ENCODE data around the gene FLRT1.

The FLRT1 gene

GRCh38 chr11:64006398-64006797 lies 29.3 kb upstream of the FLRT1 start:
- DNase-seq = no peak

DNA sequence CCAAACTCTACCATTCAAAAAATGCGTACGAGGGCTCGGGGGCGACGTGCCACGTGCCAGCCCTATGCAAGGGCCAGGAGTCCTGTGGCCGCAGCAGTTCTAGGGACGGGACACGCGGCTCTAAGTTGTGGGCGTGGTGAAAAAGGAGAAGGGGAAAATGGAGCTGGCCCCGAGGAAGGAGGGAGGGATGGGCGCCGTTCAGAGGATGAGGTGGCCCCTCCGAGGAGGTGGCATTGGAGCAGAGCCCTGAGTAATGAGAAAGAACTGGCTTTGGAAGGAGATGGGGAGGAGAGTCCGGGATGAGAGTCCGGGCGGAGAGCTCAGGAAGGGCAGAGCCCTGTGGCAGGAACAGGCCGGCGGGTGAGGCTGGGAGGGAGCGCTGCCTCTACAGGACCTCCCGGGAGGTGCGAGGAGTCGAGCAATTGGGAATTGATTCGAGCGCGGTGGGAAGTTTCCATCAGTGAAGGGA lies 28.5 kb upstream of the FLRT1 start:
- no peak for DNase-seq

DNA sequence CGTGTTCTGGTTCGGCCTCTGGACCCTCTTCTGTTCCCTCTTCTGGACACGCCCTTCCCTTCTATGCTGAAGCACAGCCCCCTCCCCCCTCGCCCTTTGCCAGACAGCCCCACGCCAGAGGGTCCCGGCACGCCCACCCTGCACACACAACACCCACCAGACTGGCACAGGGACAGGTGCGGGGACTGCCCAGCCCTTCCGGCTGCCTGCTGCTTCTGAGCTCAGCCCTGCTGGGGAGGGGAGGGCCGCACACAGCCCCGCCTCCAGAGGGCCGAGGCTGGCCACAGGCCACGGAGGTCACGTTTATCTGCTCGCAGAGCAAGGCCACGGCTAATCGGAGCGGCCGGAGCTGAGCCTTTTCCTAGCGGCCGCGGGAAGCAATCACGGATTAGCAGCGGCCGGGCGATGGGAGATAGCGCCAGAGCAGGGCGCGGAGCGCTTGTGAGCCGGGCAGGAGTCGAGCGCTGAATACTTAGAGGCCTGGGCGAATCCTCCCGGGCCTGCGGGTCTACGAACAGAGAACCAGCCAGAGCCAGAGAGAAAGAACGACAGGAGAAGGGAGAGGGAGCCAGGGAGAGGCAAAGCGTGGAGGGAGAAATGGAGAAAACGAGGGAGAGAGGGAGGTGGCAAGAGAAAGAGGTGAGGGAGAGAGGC lies 28.0 kb upstream of the FLRT1 start:
- peak; percentile 20 for DNase-seq

GRCh38 chr11:64008283-64008913 lies 27.3 kb upstream of the FLRT1 start:
- no peak for DNase-seq

DNA sequence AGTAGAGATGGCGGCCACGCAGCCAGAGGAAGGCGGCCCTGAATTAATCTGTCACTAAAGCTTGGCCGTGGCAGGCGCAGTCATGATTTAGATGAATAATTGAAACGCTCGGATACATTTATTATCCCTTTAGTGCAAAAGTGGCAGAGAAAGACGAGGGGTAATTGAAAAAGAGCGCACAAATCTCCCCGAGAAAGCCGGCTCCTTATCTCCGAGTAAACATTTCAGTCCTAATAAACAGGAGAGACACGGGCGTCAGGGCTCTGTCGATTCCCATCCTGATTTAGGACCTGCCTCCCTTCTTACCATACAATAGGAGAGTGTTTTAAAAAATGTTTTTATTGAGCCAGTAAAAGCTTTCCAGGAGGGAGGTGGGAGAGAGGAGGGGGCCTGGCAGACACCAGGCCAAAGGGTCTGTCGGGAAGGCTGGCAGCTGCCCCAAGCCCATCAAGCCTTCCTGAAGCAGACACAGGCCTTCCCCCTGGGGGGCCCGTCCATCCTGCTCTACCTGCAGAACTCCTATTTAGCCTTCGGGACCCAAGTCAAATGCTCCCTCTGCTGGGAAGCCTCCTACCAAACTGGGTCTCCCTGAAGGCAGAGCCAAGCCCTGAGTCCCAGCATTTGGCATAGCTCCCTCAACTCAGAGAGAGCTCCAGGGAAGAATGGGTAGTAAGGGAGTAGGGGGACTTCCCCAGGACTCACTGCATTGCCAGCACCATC lies 26.7 kb upstream of the FLRT1 start:
- DNase-seq = no peak

DNA sequence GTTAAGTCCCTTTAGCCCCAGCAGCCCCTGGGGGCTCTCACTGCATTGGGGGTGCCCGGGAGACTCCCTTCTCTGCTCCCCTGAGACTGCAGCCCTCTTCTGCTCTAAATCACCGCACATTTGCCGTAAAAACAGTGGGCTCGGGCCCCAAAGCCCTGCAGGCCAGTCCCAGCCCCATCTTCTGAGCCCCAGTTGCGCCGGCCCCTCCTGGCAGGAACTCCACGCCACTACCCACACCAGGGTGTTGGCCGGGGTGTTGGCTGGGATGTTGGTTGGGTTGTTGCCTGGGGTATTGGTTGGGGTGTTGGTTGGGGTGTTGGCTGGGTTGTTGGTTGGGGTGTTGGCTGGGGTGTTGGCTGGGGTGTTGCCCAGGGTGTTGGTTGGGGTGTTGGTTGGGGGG lies 26.0 kb upstream of the FLRT1 start:
- no peak for DNase-seq

GRCh38 chr11:64010783-64011182 lies 24.9 kb upstream of the FLRT1 start:
- DNase-seq = no peak

GRCh38 chr11:64011371-64011770 lies 24.4 kb upstream of the FLRT1 start:
- no peak for DNase-seq

GRCh38 chr11:64013141-64013896 lies 22.4 kb upstream of the FLRT1 start:
- DNase-seq = no peak

GRCh38 chr11:64014356-64014755 lies 21.4 kb upstream of the FLRT1 start:
- DNase-seq = no peak

DNA sequence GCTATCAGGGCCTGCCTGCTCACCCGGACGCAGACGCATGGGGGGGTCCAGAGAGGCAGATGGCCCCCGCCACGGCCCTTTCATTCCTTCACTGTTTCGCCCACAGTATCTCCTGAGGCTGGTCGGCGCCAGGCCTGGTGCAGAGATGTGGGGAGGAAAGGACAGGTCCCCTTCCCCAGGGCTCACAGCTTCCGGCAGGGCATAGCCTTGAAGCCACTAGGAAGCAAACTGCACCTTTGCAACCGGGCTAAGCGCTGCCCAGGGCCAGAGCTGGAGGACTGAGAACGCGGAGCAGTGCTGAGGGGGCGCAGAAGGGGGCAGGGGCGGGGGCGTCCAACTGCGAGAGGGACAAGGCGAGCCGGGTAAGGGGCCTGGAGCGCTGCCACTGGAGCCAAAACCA lies 20.2 kb upstream of the FLRT1 start:
- DNase-seq = no peak

- DNase-seq = no peak
Measured at GRCh38 chr11:64015935-64016845, 19.5 kb upstream of the FLRT1 start.

DNA sequence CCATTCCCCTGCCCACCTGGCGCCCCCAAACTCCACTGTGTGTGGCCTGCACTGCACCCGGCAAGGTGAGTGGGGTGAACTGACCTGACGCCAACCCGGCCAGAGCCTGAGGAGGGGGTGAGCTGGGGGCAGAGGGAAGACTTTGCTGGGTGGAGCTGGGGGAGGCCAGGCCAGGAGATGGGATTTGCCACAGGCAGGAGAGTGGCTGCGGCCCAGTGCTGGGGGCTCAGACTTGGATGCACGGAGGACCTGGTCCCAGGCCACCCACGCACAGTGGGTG lies 17.8 kb upstream of the FLRT1 start:
- DNase-seq = no peak

- no peak for DNase-seq
Measured at GRCh38 chr11:64018310-64018709, 17.4 kb upstream of the FLRT1 start.

GRCh38 chr11:64019106-64020037 lies 16.4 kb upstream of the FLRT1 start:
- no peak for DNase-seq

GRCh38 chr11:64020976-64021756 lies 14.6 kb upstream of the FLRT1 start:
- DNase-seq = no peak

GRCh38 chr11:64021757-64022093 lies 14.0 kb upstream of the FLRT1 start:
- no peak for DNase-seq

- no peak for DNase-seq
Measured at GRCh38 chr11:64022125-64022784, 13.5 kb upstream of the FLRT1 start.

- no peak for DNase-seq
Measured at GRCh38 chr11:64023712-64024710, 11.7 kb upstream of the FLRT1 start.
